Measurements from ENCODE around the gene CLUH. TPM values are rescaled to one million over a fixed set of nuclear protein-coding genes. Genes with fewer than 3 reads are reported as not detected.

The CLUH gene
- total RNA-seq, 1 experiment from 2014 or later, result 161 TPM

- TF ChIP-seq CTCF (IDR thresholded peaks at IDR 0.05; ENCODE audit: insufficient read depth in 1 of 2, low read depth in 1 of 2, low read length in 1 of 2, severe bottlenecking in 1 of 2, unreplicated experiment in 1 of 2), result no peak
- intact Hi-C loops (cut with micrococcal nuclease; ENCODE audit: unreplicated experiment), result no loop called here
- CTCF ChIA-PET, result interaction anchor here (0.6 kb wide), 1 partner anchor 24 kb away, joined by 3 read pairs; no protein-coding TSS in a partner anchor
These were observed 37.7 kb upstream of the CLUH start, which contains the start of gene CCDC92B for GRCh38 chr17:2749058-2749783. Gene CCDC92B (minus strand): TSS chr17:2749652. CDS start chr17:2735145, 14,507 bp downstream.

GRCh38 chr17:2745317-2746037 lies 33.9 kb upstream of the CLUH start:
- Mint-ChIP-seq H3K27ac (ENCODE audit: unreplicated experiment) (no peak overlapping the region), H3K9me3 (ENCODE audit: unreplicated experiment) (no peaks in the 10 kb centered on the region), H3K36me3 (ENCODE audit: insufficient read depth, unreplicated experiment) (no peaks in the 10 kb centered on the region), H3K4me3 (ENCODE audit: unreplicated experiment) (no peak overlapping the region), H3K4me1 (ENCODE audit: low read depth, unreplicated experiment) (no peaks in the 10 kb centered on the region), H3K27me3 (ENCODE audit: insufficient read depth, unreplicated experiment) (peaks cover 31% of the 10 kb centered on the region)
- ChIA-PET POLR2A (no interaction called here), CTCF (interaction anchor here (0.6 kb wide), 1 partner anchor 192 kb away, joined by 3 read pairs; no protein-coding TSS in a partner anchor)
- Histone ChIP-seq H3K27me3 (replicated peaks; ENCODE audit: control insufficient read depth, insufficient read depth, low read length) (peaks cover 1% of the 10 kb centered on the region; the same call in 1 of the 2 replicates), H3K36me3 (ENCODE audit: control insufficient read depth, insufficient read depth, low read length) (no peaks in the 10 kb centered on the region), H3K4me3 (ENCODE audit: low read depth, low read length) (no peak overlapping the region), H3K9me3 (no peaks in the 10 kb centered on the region), H3K4me1 (peaks cover 4% of the 10 kb centered on the region; the same call in 1 of the 2 replicates)
- DNase-seq, result no peak
- intact Hi-C loops (cut with micrococcal nuclease; ENCODE audit: unreplicated experiment), result no loop called here
- no peak for TF ChIP-seq CTCF (IDR thresholded peaks at IDR 0.05; ENCODE audit: insufficient read depth in 1 of 2, low read depth in 1 of 2, low read length in 1 of 2, severe bottlenecking in 1 of 2, unreplicated experiment in 1 of 2)
- no TSS peak for BruUV-seq (replicated peaks)

More at GRCh38 chr17:2749058-2749783, 37.7 kb upstream of the CLUH start, which contains the start of gene CCDC92B:
- Mint-ChIP-seq H3K36me3 (ENCODE audit: insufficient read depth, unreplicated experiment) (no peaks in the 10 kb centered on the region), H3K9me3 (ENCODE audit: unreplicated experiment) (no peaks in the 10 kb centered on the region), H3K27ac (ENCODE audit: unreplicated experiment) (no peak within 1 kb of the TSS), H3K27me3 (ENCODE audit: insufficient read depth, unreplicated experiment) (peaks cover 18% of the 10 kb centered on the region), H3K4me1 (ENCODE audit: low read depth, unreplicated experiment) (no peaks in the 10 kb centered on the region), H3K4me3 (ENCODE audit: unreplicated experiment) (peak within 1 kb of the TSS; percentile 58)
- no peak for DNase-seq
- peaks cover 4% of the 10 kb centered on the region; the same call in 1 of the 2 replicates for H3K4me1 ChIP-seq
- H3K9me3 ChIP-seq, result no peaks in the 10 kb centered on the region
- no peaks in the 10 kb centered on the region; the same call in 1 of the 2 replicates for H3K27me3 ChIP-seq (replicated peaks; ENCODE audit: control insufficient read depth, insufficient read depth, low read length)
- POLR2A ChIA-PET, result no interaction called here
- peak within 1 kb of the TSS; percentile 22 for H3K4me3 ChIP-seq (ENCODE audit: low read depth, low read length)
- no TSS peak for BruUV-seq (replicated peaks)
- H3K36me3 ChIP-seq (ENCODE audit: control insufficient read depth, insufficient read depth, low read length), result no peaks in the 10 kb centered on the region

GRCh38 chr17:2737693-2738092 lies 26.1 kb upstream of the CLUH start:
- peaks cover 5% of the 10 kb centered on the region for H3K36me3 Mint-ChIP-seq (ENCODE audit: insufficient read depth, unreplicated experiment)
- no peak overlapping the region for H3K27ac Mint-ChIP-seq (ENCODE audit: unreplicated experiment)
- BruUV-seq (replicated peaks), result no TSS peak
- intact Hi-C loops (cut with micrococcal nuclease; ENCODE audit: unreplicated experiment), result no loop called here
- no peaks in the 10 kb centered on the region for H3K4me1 Mint-ChIP-seq (ENCODE audit: low read depth, unreplicated experiment)
- H3K4me3 Mint-ChIP-seq (ENCODE audit: unreplicated experiment), result no peak overlapping the region
- Histone ChIP-seq H3K4me3 (ENCODE audit: low read depth, low read length) (no peak overlapping the region), H3K36me3 (ENCODE audit: control insufficient read depth, insufficient read depth, low read length) (no peaks in the 10 kb centered on the region), H3K27me3 (replicated peaks; ENCODE audit: control insufficient read depth, insufficient read depth, low read length) (peaks cover under 1% of the 10 kb centered on the region; the same call in 1 of the 2 replicates), H3K9me3 (no peaks in the 10 kb centered on the region), H3K4me1 (no peaks in the 10 kb centered on the region)
- TF ChIP-seq CTCF (IDR thresholded peaks at IDR 0.05; ENCODE audit: insufficient read depth in 1 of 2, low read depth in 1 of 2, low read length in 1 of 2, severe bottlenecking in 1 of 2, unreplicated experiment in 1 of 2), result no peak
- H3K9me3 Mint-ChIP-seq (ENCODE audit: unreplicated experiment), result no peaks in the 10 kb centered on the region
- peaks cover 9% of the 10 kb centered on the region for H3K27me3 Mint-ChIP-seq (ENCODE audit: insufficient read depth, unreplicated experiment)
- ChIA-PET CTCF (no interaction called here), POLR2A (no interaction called here)
- DNase-seq, result no peak
